GM21360 (cell line): ENCODE measurements around the gene PLA2G4B.

Source experiments
- ATAC-seq: cut with Tn5 transposase; IDR thresholded peaks from one replicate; pipeline ENCODE4 v1.9.1; 2021; ENCODE audit warnings: mild to moderate bottlenecking, moderate library complexity; ENCODE audit not compliant: unreplicated experiment

PLA2G4B gene

GRCh38 chr15:41885841-41886240 lies 47.2 kb downstream of the PLA2G4B start:
- no peak for ATAC-seq

- no peak for ATAC-seq
Observed at GRCh38 chr15:41886741-41887140, 48.1 kb downstream of the PLA2G4B start.

DNA sequence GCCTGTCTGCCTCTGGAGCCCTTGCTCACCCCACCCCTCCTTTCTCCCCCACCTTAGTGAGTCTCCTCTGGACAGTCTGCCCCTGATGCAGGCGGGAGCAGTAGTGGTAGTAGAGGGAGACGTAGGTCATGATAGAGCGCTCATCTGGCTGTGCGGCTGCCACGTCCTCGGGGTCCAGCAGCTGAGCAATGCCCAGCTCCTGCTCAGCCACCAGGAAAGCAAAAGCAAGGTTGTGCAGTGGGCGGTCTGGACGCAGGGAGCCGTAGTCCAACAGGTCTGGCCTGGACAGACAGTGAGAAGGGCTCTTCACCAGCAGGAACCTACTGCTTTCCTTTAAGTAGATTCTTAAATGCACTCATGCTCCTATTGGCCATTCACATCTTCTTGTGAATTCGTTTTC lies 48.5 kb downstream of the PLA2G4B start:
- ATAC-seq = no peak

DNA sequence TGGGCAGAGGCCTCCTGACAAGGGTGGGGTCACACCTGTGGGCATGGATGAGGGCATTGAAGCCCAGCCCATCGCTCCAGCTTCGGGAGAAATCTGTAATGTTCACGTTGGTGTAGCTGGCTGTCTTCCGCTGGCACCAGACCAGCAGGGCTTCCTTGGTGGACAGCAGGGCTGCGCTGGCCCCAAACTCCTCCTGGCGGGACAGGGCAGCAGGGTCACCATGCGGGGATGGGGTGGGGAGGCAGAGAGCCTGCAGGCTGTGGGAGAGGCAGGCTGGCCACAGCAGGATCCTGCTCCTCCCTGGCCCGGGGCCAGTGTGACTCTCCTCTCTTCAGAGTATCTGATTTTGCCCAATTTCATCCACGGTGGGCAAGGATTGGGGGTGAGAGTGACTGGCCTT lies 49.2 kb downstream of the PLA2G4B start:
- ATAC-seq = no peak

DNA sequence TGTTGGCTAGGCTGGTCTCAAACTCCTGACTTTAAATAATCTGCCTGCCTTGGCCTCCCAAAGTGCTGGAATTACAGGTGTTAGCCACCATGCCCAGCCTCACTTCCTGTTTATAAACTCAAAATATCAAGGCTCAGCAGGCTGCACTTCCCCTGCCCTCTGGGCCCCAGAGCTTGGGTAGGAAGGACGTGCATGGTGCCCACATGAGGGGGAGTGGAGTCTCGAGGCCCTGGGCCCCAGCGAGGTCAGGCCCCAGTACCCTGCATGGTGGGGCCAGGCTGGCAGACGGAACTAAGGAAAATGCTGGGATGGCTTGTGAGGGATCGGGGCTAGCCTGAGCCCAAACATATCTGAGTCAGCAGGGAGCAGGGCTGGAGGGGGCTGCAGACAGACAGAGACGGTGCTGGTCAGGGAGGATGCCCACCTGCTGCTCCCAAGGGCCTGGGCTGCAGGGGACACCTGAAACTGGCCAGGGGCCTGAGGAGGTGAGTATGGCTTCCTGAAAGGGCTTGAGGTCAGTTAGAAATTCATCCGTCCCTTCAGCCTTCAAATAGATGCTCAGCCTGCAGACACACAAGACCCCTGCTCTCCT lies 50.1 kb downstream of the PLA2G4B start:
- no peak for ATAC-seq

- no peak for ATAC-seq
Observed at GRCh38 chr15:41890050-41890690, 51.5 kb downstream of the PLA2G4B start.

DNA sequence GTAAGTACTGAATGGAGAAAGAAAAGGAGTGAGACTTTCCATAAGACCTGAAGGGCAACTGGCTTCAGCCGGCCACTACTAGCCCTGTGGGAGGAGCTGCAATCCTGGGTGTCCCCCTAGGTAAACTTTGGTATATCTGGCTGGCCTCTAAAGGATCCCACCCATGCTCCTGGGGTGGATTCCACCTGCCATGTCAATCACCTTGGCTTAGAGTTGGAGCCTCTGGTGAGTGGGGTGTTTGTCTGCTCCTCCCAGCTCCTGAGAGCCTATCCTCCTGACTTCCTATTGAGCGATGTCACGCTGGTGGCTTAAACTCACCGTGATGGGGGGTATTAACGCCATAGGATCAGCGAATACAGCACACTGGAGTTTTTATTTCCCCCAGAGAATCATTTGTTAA lies 52.6 kb downstream of the PLA2G4B start:
- ATAC-seq = no peak

GRCh38 chr15:41891946-41892345 lies 53.3 kb downstream of the PLA2G4B start:
- no peak for ATAC-seq

DNA sequence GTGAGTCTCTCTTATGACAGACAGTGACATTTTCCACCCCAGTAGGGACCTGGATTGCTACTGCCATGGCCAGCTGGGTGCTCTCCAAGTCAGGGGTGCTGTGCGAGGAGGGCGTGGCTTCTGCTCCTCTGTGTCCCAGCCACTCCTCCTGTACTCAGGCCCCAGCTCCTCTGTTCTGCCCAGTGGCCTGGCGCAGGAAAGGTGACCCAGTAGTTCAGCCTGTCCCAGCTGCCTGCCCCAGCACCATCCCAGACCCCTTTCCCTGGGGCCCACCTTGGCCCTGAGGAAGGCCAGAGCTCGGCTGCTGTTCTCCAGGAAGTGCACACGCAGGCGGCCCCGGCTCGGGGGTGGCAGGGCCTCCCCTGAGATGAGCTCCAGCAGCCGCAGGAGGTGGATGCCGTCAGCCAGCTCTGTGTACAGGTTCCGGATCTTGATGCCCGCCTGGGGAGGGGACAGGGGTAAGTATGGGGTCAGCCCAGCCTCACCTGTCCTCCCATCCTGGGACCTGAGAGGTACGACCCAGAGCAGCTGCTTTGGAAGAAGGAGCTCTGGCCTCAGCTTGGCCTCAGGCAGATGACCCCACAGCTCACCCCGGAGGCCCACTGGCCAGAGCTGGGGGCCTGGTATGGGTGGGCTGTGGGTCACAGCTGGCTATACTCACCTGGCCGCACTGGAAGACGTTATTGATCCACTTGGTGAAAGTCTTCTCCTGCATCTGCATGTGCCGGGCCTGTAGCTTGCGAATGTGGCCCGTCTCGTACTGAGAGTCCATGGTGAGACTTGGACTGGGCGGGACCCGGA lies 54.2 kb downstream of the PLA2G4B start:
- ATAC-seq = no peak

DNA sequence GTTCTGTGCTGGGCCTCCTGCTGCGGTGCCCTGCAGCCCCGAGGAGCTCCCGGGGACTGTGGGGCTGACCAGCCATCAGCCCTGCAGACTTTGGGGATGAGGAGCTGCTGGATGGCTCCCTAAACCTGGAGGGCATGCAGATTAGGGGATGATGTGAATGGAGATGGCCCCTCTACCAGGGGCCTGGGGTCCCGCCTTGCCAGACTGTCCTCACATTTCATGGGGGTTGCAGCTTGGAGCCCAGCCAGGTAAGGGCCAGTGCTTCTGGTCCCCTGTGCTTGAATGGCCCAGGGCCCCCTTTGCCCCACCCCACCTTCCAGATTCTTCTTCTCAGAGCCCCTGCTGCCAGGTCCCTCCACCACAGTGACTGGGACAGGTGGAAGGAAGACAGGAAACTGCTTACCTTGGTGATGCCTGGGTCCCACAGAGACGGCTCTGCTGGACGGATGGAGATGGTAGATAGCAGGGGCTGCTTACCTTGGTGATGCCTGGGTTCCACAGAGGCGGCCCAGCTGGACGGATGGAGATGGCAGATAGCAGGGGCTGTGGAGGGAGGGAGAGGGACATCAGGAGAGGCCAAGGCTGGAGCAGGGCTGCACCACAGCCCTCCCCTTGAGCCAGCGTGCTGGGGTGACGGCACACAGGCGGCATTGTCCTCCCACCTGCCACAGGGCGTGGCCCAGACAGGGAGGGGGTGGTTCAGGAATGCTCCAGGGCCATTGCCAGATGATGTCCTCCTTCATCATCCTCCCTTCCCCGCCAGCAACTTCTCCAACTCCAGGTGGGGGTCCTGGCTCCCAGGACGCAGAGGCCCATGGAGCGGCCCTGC lies 55.0 kb downstream of the PLA2G4B start, which contains the start of gene SPTBN5:
SPTBN5 (minus strand) TSS at position 632 of the 829 bp plus-strand sequence; CDS start at position 76, 556 bp downstream.
- ATAC-seq = no peak

- ATAC-seq = no peak
Observed at GRCh38 chr15:41894251-41894790, 55.7 kb downstream of the PLA2G4B start.

- peak; percentile 78 for ATAC-seq
Observed at GRCh38 chr15:41894791-41895463, 56.3 kb downstream of the PLA2G4B start.

GRCh38 chr15:41895491-41895890 lies 56.8 kb downstream of the PLA2G4B start:
- no peak for ATAC-seq

DNA sequence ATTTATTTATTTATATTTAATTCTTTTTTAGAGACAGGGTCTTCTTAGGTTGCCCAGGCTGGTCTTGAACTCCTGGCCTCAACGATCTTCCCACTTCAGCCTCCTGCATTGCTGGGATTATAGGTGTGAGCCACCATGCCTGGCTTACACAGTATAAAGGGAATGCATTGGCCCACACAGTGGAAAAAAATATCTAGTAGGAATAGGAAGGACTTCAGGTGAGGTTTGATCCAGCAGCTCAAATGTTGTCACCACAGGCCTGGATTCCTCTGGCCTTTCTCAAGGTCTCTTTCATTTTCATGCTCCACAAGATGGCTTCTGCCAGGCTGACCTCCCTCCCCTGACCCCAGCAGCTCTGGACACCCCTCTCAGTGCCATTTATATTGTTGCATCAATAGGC lies 57.3 kb downstream of the PLA2G4B start:
- ATAC-seq = no peak

DNA sequence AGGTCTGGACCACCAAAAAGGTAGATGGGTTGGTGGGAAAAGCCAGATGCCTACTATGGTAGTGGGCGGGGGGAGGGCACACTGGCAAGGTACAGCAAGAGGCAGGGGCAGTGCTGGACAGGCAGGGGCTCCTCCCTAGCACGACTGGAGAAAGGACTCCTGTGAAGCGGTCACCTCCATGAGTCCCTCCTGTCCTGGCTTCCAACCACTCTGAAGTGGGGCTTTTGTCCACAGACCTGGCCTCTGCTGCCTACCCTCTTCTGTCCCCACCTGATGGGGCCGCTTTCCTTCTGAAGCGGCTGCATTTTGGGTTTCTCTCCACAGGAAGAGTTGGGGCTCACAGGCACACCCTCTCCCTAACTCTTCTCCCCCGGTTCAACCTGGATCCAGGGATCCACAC lies 57.9 kb downstream of the PLA2G4B start:
- no peak for ATAC-seq

- no peak for ATAC-seq
Observed at GRCh38 chr15:41897363-41897799, 58.7 kb downstream of the PLA2G4B start.
